ENCODE data around the gene ZNF611. TPM values are rescaled to one million over a fixed set of nuclear protein-coding genes. Genes with fewer than 3 reads are reported as not detected.
A peak's percentile ranks its signal among the peaks of the same experiment; 100 is the strongest.
"Not testable (repeated sequence)": the region's sequence is repeated elsewhere in the genome, so short reads cannot be mapped to it uniquely, and the experiment has no call there.

ZNF611 gene
- total RNA-seq, 2 experiments from 2014 or later = 10.6 to 23.8 TPM

DNA sequence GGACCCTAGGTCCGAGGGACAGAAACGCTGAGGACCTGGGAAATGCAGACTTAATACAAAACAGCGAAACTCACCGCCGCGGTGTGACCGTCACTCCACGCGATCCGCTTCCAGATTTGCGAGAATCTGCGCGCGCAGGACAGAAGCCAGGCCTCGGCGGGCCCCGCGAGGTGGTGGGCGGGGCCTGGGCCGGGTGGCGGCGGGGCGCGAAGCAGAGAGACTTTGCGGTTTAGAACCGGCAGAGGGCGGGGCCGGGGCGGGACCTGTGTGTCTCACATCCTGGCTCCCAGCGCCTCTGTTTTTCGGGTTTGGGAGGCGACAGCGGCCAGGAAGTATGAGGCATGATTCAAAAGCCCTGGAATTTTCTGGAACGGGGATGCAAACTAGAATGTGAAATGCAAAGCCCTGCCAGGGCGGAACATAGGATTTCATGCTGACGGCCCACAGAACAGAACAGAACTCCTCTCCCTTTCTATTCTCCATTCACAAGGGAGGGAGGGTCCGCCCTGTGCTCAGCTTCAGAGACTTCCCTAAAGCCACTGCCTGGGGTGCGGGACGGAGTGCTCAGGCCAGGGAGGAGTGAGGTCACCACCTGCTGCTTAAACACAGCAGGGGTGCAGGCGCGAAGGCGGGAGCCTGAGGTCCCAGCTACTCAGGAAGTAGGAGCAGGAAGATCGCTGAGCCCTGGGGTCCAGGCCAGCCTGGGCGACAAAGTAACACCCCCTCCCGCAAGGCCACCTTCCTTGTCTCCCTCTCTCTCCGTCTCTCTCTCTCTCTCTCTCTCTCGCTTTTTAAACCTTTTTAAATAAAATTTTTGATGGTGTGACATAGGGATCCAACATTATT is 44.3 kb downstream of the ZNF611 start:
- Histone ChIP-seq H4K20me1 (ENCODE audit: insufficient read depth, low read length) (no peaks in the 10 kb centered on the region), H3K9me2 (ENCODE audit: insufficient read depth, low read length) (no peaks in the 10 kb centered on the region), H3K4me3 (ENCODE audit: low read depth, low read length, poor library complexity, severe bottlenecking) (peak overlapping the region; percentile 79), H3K4me2 (ENCODE audit: low read length) (peak overlapping the region; percentile 74), H2AFZ (ENCODE audit: low read length) (peak overlapping the region; percentile 89), H3K27ac (ENCODE audit: low read depth, low read length, poor library complexity, severe bottlenecking) (peak overlapping the region; percentile 63), H3K4me1 (ENCODE audit: insufficient read depth, low read length, poor library complexity, severe bottlenecking) (peaks cover 31% of the 10 kb centered on the region), H3K9me3 (ENCODE audit: low read length) (no peaks in the 10 kb centered on the region), H3K79me2 (ENCODE audit: insufficient read depth, low read depth, low read length) (peaks cover 35% of the 10 kb centered on the region), H3K36me3 (ENCODE audit: insufficient read depth, low read length) (peaks cover 10% of the 10 kb centered on the region)
- TF ChIP-seq, protein P1, sequence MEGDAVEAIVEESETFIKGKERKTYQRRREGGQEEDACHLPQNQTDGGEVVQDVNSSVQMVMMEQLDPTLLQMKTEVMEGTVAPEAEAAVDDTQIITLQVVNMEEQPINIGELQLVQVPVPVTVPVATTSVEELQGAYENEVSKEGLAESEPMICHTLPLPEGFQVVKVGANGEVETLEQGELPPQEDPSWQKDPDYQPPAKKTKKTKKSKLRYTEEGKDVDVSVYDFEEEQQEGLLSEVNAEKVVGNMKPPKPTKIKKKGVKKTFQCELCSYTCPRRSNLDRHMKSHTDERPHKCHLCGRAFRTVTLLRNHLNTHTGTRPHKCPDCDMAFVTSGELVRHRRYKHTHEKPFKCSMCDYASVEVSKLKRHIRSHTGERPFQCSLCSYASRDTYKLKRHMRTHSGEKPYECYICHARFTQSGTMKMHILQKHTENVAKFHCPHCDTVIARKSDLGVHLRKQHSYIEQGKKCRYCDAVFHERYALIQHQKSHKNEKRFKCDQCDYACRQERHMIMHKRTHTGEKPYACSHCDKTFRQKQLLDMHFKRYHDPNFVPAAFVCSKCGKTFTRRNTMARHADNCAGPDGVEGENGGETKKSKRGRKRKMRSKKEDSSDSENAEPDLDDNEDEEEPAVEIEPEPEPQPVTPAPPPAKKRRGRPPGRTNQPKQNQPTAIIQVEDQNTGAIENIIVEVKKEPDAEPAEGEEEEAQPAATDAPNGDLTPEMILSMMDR (conservative IDR thresholded peaks at IDR 0.05; ENCODE audit: low read length) = peak; percentile 43; the same call in 1 of the 2 replicates
- TF ChIP-seq EZH2phosphoT487 (IDR thresholded peaks at IDR 0.05; ENCODE audit: borderline replicate concordance, low read depth, low read length) = no peak
- ChIA-PET POLR2A (no interaction called here), CTCF (ENCODE audit: unreplicated experiment) (no interaction called here)
- BruUV-seq (replicated peaks) = TSS peak; percentile 94
- DNase-seq (ENCODE audit: low spot score) = peak; percentile 91
- intact Hi-C loops (cut with micrococcal nuclease; ENCODE audit: unreplicated experiment) = no loop called here

DNA sequence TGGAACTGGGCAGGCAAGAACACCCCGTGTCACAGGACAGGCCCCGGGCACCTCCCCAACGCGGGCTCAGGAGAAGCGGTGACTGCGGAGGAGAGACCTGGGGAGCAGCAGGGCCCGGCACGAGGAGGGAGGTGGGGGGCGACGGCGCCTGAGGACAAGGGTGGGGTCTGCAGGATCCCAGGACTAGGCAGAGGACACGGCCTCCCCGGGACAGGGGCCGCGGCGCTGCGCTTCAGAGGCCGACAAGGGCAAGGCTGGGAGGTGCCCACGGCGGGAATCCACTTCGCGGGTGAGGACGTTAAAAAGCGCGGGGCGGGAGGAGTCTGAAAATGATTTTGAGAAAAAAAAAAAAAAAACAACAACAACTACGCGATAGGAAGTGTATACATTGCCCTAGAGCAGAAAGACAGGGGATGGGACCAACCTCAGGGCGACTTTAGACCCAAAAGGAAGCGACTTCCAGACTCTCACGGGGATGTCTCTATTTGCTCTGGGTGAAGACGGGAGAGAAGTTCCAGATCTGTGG is 44.9 kb downstream of the ZNF611 start:
- Histone ChIP-seq H3K36me3 (ENCODE audit: insufficient read depth, low read length) (peaks cover 17% of the 10 kb centered on the region), H3K4me3 (ENCODE audit: low read depth, low read length, poor library complexity, severe bottlenecking) (peak overlapping the region; percentile 79), H3K79me2 (ENCODE audit: insufficient read depth, low read depth, low read length) (peaks cover 35% of the 10 kb centered on the region), H3K9me3 (ENCODE audit: low read length) (no peaks in the 10 kb centered on the region), H4K20me1 (ENCODE audit: insufficient read depth, low read length) (no peaks in the 10 kb centered on the region), H3K4me1 (ENCODE audit: insufficient read depth, low read length, poor library complexity, severe bottlenecking) (peaks cover 31% of the 10 kb centered on the region), H3K9me2 (ENCODE audit: insufficient read depth, low read length) (no peaks in the 10 kb centered on the region), H3K27ac (ENCODE audit: low read depth, low read length, poor library complexity, severe bottlenecking) (peak overlapping the region; percentile 63), H3K4me2 (ENCODE audit: low read length) (peak overlapping the region; percentile 74), H2AFZ (ENCODE audit: low read length) (peak overlapping the region; percentile 89)
- BruUV-seq (replicated peaks) = TSS peak; percentile 79
- no peak for DNase-seq (ENCODE audit: low spot score)
- CTCF ChIA-PET (ENCODE audit: unreplicated experiment) = no interaction called here
- intact Hi-C loops (cut with micrococcal nuclease; ENCODE audit: unreplicated experiment) = no loop called here
- POLR2A ChIA-PET = no interaction called here
- TF ChIP-seq EZH2phosphoT487 (IDR thresholded peaks at IDR 0.05; ENCODE audit: borderline replicate concordance, low read depth, low read length) = no peak
- TF ChIP-seq, protein P1 (conservative IDR thresholded peaks at IDR 0.05; ENCODE audit: low read length) = no peak

DNA sequence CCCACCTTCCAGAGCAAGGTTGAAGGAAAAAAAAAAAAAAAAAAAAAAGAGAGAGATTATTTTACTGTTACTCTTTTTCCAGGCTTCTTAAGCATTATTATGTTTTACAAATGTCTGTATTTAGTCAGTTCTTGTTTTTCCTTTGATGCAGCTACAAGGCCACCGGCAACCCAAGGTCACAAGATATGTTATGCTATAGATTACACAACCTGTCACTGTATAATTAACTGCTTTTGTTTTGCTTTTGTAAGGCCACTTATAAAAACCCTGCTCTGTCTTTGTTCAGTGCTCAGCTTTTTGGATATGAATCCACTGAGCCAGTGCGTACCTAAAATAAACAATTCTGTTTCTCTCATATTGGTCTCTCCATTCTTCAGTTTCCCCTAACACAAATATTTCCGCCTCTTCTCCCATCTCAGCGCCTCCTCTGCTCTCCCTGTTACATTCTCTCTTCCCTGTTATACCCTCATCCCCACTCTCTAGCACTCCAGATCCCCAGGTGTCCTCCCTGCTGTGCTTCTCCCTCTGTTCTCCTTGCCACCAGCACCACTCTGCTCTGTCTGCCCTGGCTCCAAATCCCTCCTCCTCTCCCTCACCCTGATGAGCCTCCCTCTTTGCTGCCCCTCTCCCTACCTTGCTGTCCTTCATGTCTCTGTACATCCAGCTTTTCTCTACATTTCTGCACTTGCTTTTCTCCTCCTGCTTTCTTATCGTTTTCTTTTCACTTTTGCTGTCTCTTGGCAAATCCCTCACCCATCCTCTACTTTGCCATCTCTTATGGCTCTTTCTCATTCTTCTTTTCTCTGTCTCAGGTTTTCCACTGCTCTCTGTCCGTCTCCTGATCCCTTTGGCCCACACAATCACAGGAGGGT is 45.7 kb downstream of the ZNF611 start:
- H3K4me2 ChIP-seq (ENCODE audit: low read length) = peak overlapping the region; percentile 74
- CTCF ChIA-PET (ENCODE audit: unreplicated experiment); H4K20me1 ChIP-seq (ENCODE audit: insufficient read depth, low read length); BruUV-seq (replicated peaks); H3K9me3 ChIP-seq (ENCODE audit: low read length); POLR2A ChIA-PET; DNase-seq (ENCODE audit: low spot score); H3K9me2 ChIP-seq (ENCODE audit: insufficient read depth, low read length); intact Hi-C loops (cut with micrococcal nuclease; ENCODE audit: unreplicated experiment): not testable (repeated sequence)
- H3K36me3 ChIP-seq (ENCODE audit: insufficient read depth, low read length) = peaks cover 21% of the 10 kb centered on the region
- peaks cover 26% of the 10 kb centered on the region for H3K4me1 ChIP-seq (ENCODE audit: insufficient read depth, low read length, poor library complexity, severe bottlenecking)
- H2AFZ ChIP-seq (ENCODE audit: low read length) = peak overlapping the region; percentile 89; the same call in 1 of the 2 replicates
- H3K79me2 ChIP-seq (ENCODE audit: insufficient read depth, low read depth, low read length) = peaks cover 35% of the 10 kb centered on the region
- H3K27ac ChIP-seq (ENCODE audit: low read depth, low read length, poor library complexity, severe bottlenecking) = peak overlapping the region; percentile 63
- peak overlapping the region; percentile 79 for H3K4me3 ChIP-seq (ENCODE audit: low read depth, low read length, poor library complexity, severe bottlenecking)
